ENCODE measurements around the gene GALNTL6.

GRCh38 chr4:172974586-172974985 is 1161.4 kb downstream of the GALNTL6 start:
- no peak for TF ChIP-seq EZH2 (IDR thresholded peaks at IDR 0.05; ENCODE audit: low read depth)
- TF ChIP-seq CTCF (conservative IDR thresholded peaks at IDR 0.05): no peak
